GM12891 (cell line): Measurements from ENCODE around the gene SLC5A10.

Experiments used
- POLR2A ChIP-seq: IDR thresholded peaks from 2 replicates; pipeline ENCODE4 v1.6.1; 2011; ENCODE audit warnings: low read depth, low read length, control low read depth
- SPI1 ChIP-seq: IDR thresholded peaks from 2 replicates; pipeline ENCODE4 v1.6.1; 2011; ENCODE audit warnings: low read depth, low read length, control low read depth
- TAF1 ChIP-seq: IDR thresholded peaks from 2 replicates; pipeline ENCODE4 v1.6.1; 2011; ENCODE audit warnings: low read depth, low read length, control low read depth

GRCh38 chr17:18981335-18981641 lies 29.3 kb downstream of the SLC5A10 start:
- no peak for TF ChIP-seq POLR2A
- no peak for TF ChIP-seq TAF1
- TF ChIP-seq SPI1, result no peak
